ENCODE results near the gene GLT8D1. TPM values are rescaled to one million over a fixed set of nuclear protein-coding genes. Genes with fewer than 3 reads are reported as not detected.
"Not testable (repeated sequence)": the region's sequence is repeated elsewhere in the genome, so short reads cannot be mapped to it uniquely, and the experiment has no call there.

GLT8D1 gene
- total and polyA plus RNA-seq, 2 experiments from 2014 or later = 30.0 to 40.8 TPM

DNA sequence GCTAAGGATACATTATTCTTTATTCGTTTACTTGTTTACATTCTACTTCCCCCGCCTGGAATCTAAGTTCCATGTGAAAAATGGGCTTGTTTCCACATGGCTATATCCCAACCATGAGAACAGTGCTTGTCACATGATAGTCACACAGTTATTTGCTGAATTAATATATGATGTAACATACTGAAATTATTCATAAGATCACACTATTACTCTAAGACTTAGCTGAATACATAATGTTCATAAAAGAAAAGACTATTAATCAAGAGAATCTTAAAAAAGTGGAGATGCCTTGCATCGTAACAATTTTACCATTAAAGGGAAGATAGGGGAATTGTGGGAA lies 26.4 kb downstream of the GLT8D1 start (continued):
- TF ChIP-seq ZNF331 (CRISPR knock-in tag; IDR thresholded peaks at IDR 0.05; ENCODE audit: low read depth) = no peak
- no peak for TF ChIP-seq ZNF114 (CRISPR knock-in tag; IDR thresholded peaks at IDR 0.05)
- TF ChIP-seq EZH2phosphoT487 (IDR thresholded peaks at IDR 0.05; ENCODE audit: unreplicated experiment) = no peak
- TF ChIP-seq STAT1 (IDR thresholded peaks at IDR 0.05; ENCODE audit: unreplicated experiment) = no peak
- TF ChIP-seq ETS1 (IDR thresholded peaks at IDR 0.05) = no peak
- TF ChIP-seq, protein P1, sequence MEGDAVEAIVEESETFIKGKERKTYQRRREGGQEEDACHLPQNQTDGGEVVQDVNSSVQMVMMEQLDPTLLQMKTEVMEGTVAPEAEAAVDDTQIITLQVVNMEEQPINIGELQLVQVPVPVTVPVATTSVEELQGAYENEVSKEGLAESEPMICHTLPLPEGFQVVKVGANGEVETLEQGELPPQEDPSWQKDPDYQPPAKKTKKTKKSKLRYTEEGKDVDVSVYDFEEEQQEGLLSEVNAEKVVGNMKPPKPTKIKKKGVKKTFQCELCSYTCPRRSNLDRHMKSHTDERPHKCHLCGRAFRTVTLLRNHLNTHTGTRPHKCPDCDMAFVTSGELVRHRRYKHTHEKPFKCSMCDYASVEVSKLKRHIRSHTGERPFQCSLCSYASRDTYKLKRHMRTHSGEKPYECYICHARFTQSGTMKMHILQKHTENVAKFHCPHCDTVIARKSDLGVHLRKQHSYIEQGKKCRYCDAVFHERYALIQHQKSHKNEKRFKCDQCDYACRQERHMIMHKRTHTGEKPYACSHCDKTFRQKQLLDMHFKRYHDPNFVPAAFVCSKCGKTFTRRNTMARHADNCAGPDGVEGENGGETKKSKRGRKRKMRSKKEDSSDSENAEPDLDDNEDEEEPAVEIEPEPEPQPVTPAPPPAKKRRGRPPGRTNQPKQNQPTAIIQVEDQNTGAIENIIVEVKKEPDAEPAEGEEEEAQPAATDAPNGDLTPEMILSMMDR (conservative IDR thresholded peaks at IDR 0.05; ENCODE audit: low read depth in 2 of 2) = no peak
- no peak for TF ChIP-seq CREB1 (CRISPR knock-in tag; IDR thresholded peaks at IDR 0.05; ENCODE audit: low read depth)

DNA sequence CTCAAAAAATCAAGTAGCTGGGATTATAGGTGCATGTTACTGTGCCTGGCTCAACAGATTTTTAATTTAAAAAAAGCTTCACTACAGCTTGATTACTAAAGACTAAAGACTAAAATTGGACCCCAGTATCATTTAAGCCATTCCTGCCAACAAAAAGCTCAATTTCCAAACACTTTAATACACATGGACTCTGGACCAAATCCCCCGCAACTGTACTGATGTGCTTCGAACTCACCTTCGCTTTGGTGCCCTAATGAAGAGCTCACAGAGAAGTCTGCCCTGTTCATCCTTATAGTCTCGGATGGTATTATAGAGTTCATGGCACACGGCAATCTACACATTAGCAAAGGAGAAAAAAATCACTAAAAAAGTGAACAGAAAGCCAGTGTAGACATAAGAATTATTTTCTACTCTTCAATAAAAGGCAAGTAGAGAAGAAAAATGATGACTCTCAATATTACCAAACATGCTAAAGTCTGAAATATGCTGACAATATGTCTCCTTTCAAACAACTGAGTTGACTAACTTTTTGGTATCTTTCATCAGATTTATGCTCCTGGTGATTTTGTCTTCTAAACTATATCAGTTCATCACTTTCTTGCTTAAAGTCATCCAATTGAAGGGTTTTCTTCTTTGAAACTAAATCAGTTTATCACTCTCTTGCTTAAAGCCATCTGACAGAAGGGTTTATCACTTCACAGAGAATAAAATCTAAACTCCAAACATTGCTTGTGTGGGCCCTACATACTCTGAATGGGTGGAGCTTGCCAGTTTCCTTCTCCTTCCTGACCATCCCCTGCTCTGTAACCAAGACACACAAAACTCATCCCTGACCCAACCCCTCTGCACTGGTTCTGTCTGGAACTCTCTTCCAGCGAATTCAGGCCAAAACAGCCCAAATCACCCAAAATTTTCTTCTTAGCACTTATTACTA lies 27.1 kb downstream of the GLT8D1 start:
- Histone ChIP-seq H3F3A (replicated peaks; ENCODE audit: low read depth) (0 out of 2 replicates have a peak, but pooled peaks cover 2% of the 10 kb centered on the region), H4K20me1 (replicated peaks; ENCODE audit: insufficient read depth) (no peaks in the 10 kb centered on the region; the same call in none of the 2 replicates), H3K4me1 (ENCODE audit: insufficient read depth) (no peaks in the 10 kb centered on the region), H3K27ac (ENCODE audit: low read depth) (0 out of 2 replicates have a peak overlapping the region, but pooled peaks have one; percentile 45), H3K27me3 (ENCODE audit: insufficient read depth) (no peaks in the 10 kb centered on the region), H3K4me2 (no peak overlapping the region), H2AFZ (no peak overlapping the region), H3K9me2 (ENCODE audit: insufficient read depth) (no peaks in the 10 kb centered on the region), H3K79me2 (replicated peaks; ENCODE audit: insufficient read depth) (peaks cover 39% of the 10 kb centered on the region), H3K36me3 (ENCODE audit: insufficient read depth) (peaks cover 24% of the 10 kb centered on the region), H3K4me3 (no peak overlapping the region)
- ATAC-seq (no peak), DNase-seq (ENCODE audit: low spot score) (no peak)
- peaks cover 2% of the 10 kb centered on the region for H3K27me3 Mint-ChIP-seq (ENCODE audit: insufficient read depth, low read depth, poor library complexity)
- H3K4me1 Mint-ChIP-seq = peaks cover 13% of the 10 kb centered on the region
- no peak overlapping the region for H3K4me3 Mint-ChIP-seq
- TF ChIP-seq NANOG (IDR thresholded peaks at IDR 0.05; ENCODE audit: borderline replicate concordance) (no peak), EZH2phosphoT487 (IDR thresholded peaks at IDR 0.05; ENCODE audit: unreplicated experiment) (no peak), CREB1 (CRISPR knock-in tag; IDR thresholded peaks at IDR 0.05; ENCODE audit: low read depth) (no peak)
- TF ChIP-seq, protein P1 (conservative IDR thresholded peaks at IDR 0.05; ENCODE audit: low read depth in 2 of 2) = no peak
- peaks cover 39% of the 10 kb centered on the region for H3K36me3 Mint-ChIP-seq (ENCODE audit: low read depth)
- H3K27ac Mint-ChIP-seq = peak overlapping the region; percentile 66; the same call in 1 of the 2 replicates
- H3K9me3 Mint-ChIP-seq = no peaks in the 10 kb centered on the region

DNA sequence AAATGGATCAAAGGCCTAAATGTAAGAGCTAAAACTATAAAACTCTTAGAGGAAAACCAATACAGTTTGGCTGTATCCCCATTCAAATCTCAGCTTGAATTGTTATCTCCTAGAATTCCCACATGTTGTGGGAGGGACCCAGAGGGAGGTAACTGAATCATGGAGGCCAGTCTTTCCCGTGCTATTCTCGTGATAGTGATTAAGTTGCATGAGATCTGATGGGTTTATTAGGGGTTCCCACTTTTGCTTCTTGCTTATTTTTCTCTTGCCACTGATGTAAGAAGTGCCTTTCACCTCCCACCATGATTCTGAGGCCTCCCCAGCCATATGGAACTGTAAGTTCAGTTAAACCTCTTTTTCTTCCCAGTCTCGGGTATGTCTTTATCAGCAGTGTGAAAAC lies 29.4 kb downstream of the GLT8D1 start:
- not testable (repeated sequence) for H3K27me3 Mint-ChIP-seq (ENCODE audit: insufficient read depth, low read depth, poor library complexity); H3F3A ChIP-seq (replicated peaks; ENCODE audit: low read depth); H3K27me3 ChIP-seq (ENCODE audit: insufficient read depth); H2AFZ ChIP-seq; H4K20me1 ChIP-seq (replicated peaks; ENCODE audit: insufficient read depth); H3K9me3 Mint-ChIP-seq; H3K4me2 ChIP-seq; ATAC-seq; DNase-seq (ENCODE audit: low spot score); H3K27ac Mint-ChIP-seq; H3K4me3 Mint-ChIP-seq; H3K4me1 ChIP-seq (ENCODE audit: insufficient read depth); H3K9me2 ChIP-seq (ENCODE audit: insufficient read depth); H3K27ac ChIP-seq (ENCODE audit: low read depth); H3K4me3 ChIP-seq; H3K4me1 Mint-ChIP-seq
- Histone ChIP-seq H3K36me3 (ENCODE audit: insufficient read depth) (peaks cover 36% of the 10 kb centered on the region), H3K79me2 (replicated peaks; ENCODE audit: insufficient read depth) (peaks cover 26% of the 10 kb centered on the region)
- peaks cover 53% of the 10 kb centered on the region for H3K36me3 Mint-ChIP-seq (ENCODE audit: low read depth)

Data from GM23338 (cell line).